Progenitor cell of endocrine pancreas (in vitro differentiated cells): ENCODE results near the gene ACBD4. TPM values are rescaled to one million over a fixed set of nuclear protein-coding genes. Genes with fewer than 3 reads are reported as not detected.

Experiments used
- DNase-seq: peaks from one replicate; pipeline ENCODE4 v3.0.0; 2021; ENCODE audit warnings: low spot score; ENCODE audit not compliant: unreplicated experiment
- H3K27ac Mint-ChIP-seq: 2 replicates; pipeline ENCODE4 v1.8.0; 2021; ENCODE audit warnings: mild to moderate bottlenecking, moderate library complexity, mixed read lengths
- H3K27me3 Mint-ChIP-seq: 2 replicates; pipeline ENCODE4 v1.8.0; 2021; ENCODE audit warnings: mixed read lengths
- H3K36me3 Mint-ChIP-seq: 2 replicates; pipeline ENCODE4 v1.8.0; 2022; ENCODE audit warnings: mixed read lengths; ENCODE audit not compliant: insufficient read depth
- H3K4me1 Mint-ChIP-seq: 2 replicates; pipeline ENCODE4 v1.8.0; 2021; ENCODE audit warnings: low read depth, mixed read lengths
- H3K4me3 Mint-ChIP-seq: 2 replicates; pipeline ENCODE4 v1.8.0; 2021; ENCODE audit warnings: low read depth, mild to moderate bottlenecking, moderate library complexity, mixed read lengths
- H3K9me3 Mint-ChIP-seq: 2 replicates; pipeline ENCODE4 v1.8.0; 2021; ENCODE audit warnings: low read depth, mixed read lengths
- CTCF ChIP-seq: fragments of 200-600 bp; sonication (generic); IDR thresholded peaks from one replicate; pipeline ENCODE4 v1.5.0; 2021; ENCODE audit warnings: antibody characterized with exemption, mild to moderate bottlenecking; ENCODE audit not compliant: unreplicated experiment
- total RNA-seq: library from RNA; stranded (reverse); gene quantifications from 2 replicates; pipeline ENCODE4 v1.2.1, GENCODE V29; 2021

ACBD4 gene
- total RNA-seq, 1 donor from 2014 or later, result 14.1 TPM

- no peak for TF ChIP-seq CTCF
- H3K27ac Mint-ChIP-seq, result no peak overlapping the region
- DNase-seq, result no peak
- no peaks in the 10 kb centered on the region for H3K27me3 Mint-ChIP-seq
- peaks cover 5% of the 10 kb centered on the region for H3K36me3 Mint-ChIP-seq
- no peaks in the 10 kb centered on the region for H3K9me3 Mint-ChIP-seq
- H3K4me3 Mint-ChIP-seq, result peak overlapping the region; percentile 75
- H3K4me1 Mint-ChIP-seq, result peaks cover 3% of the 10 kb centered on the region
These were observed 698 bp downstream of the ACBD4 start for GRCh38 chr17:45135978-45136791.

GRCh38 chr17:45136846-45137560 lies 1.5 kb downstream of the ACBD4 start:
- no peaks in the 10 kb centered on the region for H3K9me3 Mint-ChIP-seq
- TF ChIP-seq CTCF, result no peak
- H3K27ac Mint-ChIP-seq, result no peak overlapping the region
- H3K4me1 Mint-ChIP-seq, result peaks cover 3% of the 10 kb centered on the region
- peak overlapping the region; percentile 75 for H3K4me3 Mint-ChIP-seq
- H3K36me3 Mint-ChIP-seq, result peaks cover 5% of the 10 kb centered on the region
- H3K27me3 Mint-ChIP-seq, result no peaks in the 10 kb centered on the region
- no peak for DNase-seq

- H3K27ac Mint-ChIP-seq, result no peak overlapping the region
- H3K9me3 Mint-ChIP-seq, result no peaks in the 10 kb centered on the region
- TF ChIP-seq CTCF, result no peak
- no peak for DNase-seq
- H3K36me3 Mint-ChIP-seq, result peaks cover 5% of the 10 kb centered on the region
- H3K4me3 Mint-ChIP-seq, result no peak overlapping the region
- H3K27me3 Mint-ChIP-seq, result no peaks in the 10 kb centered on the region
- peaks cover 3% of the 10 kb centered on the region for H3K4me1 Mint-ChIP-seq
These were observed 2.2 kb downstream of the ACBD4 start for GRCh38 chr17:45137561-45138305.

- Mint-ChIP-seq H3K4me1 (peaks cover 3% of the 10 kb centered on the region), H3K4me3 (no peak overlapping the region), H3K27me3 (no peaks in the 10 kb centered on the region), H3K36me3 (peaks cover 5% of the 10 kb centered on the region), H3K27ac (no peak overlapping the region), H3K9me3 (no peaks in the 10 kb centered on the region)
- TF ChIP-seq CTCF, result no peak
- no peak for DNase-seq
These were observed 3.5 kb downstream of the ACBD4 start for GRCh38 chr17:45138911-45139532.

- no peak for DNase-seq
- Mint-ChIP-seq H3K4me3 (no peak overlapping the region), H3K4me1 (peaks cover 4% of the 10 kb centered on the region), H3K27ac (no peak overlapping the region), H3K27me3 (no peaks in the 10 kb centered on the region), H3K9me3 (no peaks in the 10 kb centered on the region), H3K36me3 (peaks cover 5% of the 10 kb centered on the region)
- TF ChIP-seq CTCF, result no peak
These were observed 4.0 kb downstream of the ACBD4 start for GRCh38 chr17:45139533-45139920.
